ENCODE measurements around the gene COL2A1.
A peak's percentile ranks its signal among the peaks of the same experiment; 100 is the strongest.

COL2A1 gene

DNA sequence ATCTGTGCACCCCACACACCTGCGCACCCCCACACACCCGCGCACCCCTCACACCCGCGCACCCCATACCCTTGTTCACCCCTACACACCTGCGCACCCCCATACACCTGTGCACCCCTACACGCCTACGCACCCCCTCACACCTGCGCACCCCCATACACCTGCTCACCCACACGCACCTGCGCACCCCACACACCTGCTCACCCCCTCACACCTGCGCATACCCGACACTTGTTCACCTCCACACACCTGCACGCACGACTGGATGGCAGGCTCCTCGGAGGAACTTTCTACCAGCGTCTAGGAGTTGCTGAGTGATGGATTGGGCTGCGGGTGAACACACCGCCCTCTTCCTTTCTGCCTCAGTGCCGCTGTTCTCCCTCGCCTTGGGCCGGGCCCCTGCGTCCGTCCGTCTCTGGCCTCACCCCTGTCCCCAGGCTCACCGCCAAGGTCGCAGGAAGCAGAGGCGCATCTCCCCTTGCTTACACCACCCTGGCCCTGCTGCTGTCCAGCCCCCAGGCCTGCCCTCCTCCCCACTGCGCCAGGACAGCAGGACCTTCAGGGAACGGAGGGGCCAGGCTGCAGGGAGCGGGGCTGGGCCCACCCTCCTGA lies 61.6 kb downstream of the COL2A1 start:
- DNase-seq, result no peak

DNA sequence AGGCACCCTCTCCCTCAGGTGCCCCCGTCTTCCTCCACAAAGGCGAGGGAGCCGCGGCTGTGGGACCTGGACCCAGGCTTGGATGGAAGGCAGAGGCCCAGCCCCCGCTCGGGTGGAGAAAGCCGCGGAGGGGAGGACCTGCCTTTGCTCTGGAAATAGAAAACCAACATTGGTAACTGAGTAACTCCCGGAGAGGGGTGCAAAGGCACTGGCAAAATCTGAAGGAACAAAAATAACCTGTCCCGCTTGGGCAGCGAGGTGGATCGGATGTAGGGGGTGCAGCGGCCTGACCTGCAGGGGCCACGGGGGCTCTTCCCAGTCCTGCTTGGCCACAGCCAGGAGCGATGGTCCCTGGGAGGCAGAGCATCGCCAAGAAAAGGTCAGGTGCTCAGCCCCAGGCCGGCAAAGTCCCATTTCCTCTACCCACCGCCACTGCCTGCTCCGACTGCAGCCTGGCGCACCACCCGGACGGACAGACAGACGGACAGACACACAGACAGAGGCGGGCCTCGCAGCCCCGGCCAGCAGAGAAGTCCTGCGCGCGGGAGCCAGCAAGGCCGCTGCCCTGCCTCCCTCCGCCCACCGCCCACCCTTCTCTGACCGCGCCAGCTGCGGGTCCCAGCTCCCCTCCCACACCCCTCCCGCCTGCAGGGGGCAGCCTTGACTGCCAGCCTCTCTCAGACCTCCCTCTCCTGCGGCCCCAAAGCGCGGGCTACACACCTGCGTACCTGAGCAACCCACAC lies 62.2 kb downstream of the COL2A1 start:
- DNase-seq, result peak; percentile 58

DNA sequence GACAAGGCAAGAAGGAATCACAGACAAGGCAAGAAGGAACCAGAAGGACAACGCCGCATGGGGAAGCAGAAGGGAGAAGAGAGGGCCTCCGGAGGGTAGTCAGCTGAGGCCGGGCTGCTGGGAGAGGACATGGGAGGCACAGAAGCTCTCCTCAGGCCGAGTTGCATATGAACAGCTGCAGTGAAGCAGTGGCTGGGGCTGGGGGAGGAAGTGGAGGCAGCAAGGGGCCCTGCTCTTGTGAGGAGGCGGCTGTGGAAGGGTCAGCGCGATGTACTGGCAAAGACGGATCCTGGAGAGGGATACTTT lies 62.8 kb downstream of the COL2A1 start:
- no peak for DNase-seq

DNA sequence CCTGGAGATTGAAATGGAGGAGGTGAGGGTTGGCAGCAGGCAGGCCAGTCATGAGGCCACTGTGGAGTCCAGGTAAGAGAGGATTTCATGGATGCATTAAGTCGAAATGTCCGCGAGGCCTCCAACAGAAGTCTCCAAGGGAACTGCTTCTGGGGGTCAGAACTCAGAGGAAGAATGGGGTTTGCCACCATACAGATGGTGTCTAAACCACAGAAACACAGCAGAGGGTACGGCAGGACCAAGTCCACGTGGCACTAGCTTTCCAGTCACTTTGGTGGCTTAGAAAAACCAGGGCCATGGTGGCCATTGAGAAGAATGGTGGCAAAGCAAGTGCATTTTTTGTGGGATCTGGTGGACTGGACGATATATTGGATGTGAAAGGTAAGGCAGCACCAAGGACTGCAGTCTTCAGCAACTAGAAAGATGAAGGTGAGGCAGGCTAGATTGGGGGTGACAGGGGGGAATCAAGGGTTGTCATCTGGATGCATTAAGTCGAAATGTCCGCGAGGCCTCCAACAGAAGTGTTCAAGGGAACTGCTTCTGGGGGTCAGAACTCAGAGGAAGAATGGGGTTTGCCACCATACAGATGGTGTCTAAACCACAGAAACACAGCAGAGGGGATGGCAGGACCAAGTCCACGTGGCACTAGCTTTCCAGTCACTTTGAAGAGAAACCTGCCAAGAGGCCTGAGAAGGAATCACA lies 63.4 kb downstream of the COL2A1 start:
- no peak for DNase-seq

DNA sequence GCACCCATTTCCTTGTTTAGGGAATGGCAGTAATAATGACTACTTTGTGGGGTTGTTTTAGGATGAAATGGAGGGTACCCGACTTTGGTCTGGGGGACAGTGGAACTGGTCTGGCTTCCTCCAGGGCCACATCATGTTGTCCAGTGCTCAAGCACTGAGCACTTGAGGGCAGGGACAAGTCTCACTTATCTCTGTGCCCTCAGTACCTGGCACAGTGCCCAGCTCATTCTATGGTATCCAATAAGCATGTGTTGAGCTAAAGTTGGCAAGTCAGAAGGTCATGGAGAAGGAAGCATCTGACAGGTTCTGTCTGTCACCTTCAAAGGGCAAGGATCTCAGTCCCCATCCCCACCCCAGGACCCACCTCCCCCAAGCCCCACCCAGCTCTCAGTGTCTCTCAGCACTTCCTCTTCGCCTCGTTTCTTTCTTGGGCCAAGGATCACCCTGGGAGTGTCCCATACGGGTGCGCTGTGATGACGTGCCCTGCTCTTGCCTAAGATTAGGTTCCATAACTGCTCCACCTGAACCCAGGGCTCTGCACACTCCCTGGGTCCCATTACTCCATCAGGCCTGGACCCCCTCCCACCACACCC lies 65.2 kb downstream of the COL2A1 start:
- no peak for DNase-seq

DNA sequence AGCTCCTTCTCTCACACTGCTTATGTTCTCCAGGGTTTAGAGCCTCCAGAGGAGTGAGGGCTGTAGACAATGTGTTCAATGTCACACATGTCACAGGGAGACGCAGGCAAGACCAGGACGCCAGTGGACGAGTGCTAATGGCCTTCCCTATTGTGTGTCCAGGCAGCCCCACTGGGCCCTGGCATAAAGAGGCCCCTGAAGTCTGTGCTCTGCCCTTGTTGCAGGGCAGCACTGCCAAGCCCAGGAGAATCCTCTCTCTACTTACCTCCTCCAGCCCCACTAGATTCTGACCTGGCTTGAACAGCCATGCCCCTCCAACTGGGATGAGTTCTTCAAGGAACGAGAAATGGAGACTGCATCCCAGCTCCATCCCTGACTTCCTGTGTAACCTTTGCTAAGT lies 65.7 kb downstream of the COL2A1 start:
- no peak for DNase-seq

- DNase-seq, result no peak
Measured at GRCh38 chr12:47938093-47938492, 66.2 kb downstream of the COL2A1 start.

GRCh38 chr12:47935184-47935583 lies 69.1 kb downstream of the COL2A1 start:
- DNase-seq, result peak; percentile 89

- no peak for DNase-seq
Measured at GRCh38 chr12:47931187-47931586, 73.1 kb downstream of the COL2A1 start.

DNA sequence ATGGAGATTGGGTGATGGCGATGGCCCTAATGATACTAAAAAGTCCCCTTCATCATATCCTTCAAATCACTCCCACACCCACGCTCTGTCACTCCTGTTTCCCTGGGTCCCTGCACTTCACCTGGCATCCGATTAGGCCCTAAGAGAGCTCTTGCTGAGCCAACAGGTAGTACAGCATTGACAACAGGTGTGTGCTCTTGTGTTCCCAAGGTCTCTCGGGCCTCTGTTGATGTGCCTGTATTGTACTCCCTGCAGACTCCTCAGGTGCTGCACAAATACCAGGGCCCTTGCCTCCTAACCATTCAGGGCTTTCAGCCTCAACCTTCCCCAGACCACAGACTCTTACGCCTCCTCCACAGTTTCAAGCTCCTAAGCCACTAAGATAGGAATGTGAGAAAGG lies 73.6 kb downstream of the COL2A1 start:
- no peak for DNase-seq

GRCh38 chr12:47927346-47927745 lies 76.9 kb downstream of the COL2A1 start:
- no peak for DNase-seq
